Activated CD4-positive, alpha-beta T cell treated with anti-CD3 and anti-CD28 coated beads for 36 hours (primary cell): ENCODE data around the gene SLC33A1. TPM values are rescaled to one million over a fixed set of nuclear protein-coding genes. Genes with fewer than 3 reads are reported as not detected.
A peak's percentile ranks its signal among the peaks of the same experiment; 100 is the strongest.

Experiments used
- ATAC-seq: fragments of 200-7000 bp; cut with Tn5 transposase; one replicate; pipeline ENCODE4 v1.10.0; 2021; ENCODE audit warnings: mild to moderate bottlenecking, moderate library complexity
- CTCF ChIA-PET: fragments of 350-600 bp; sonication (Branson Sonifier 250); formaldehyde crosslinking; loops from one replicate; lab custom pipeline; 2021; ENCODE audit warnings: antibody characterized with exemption; lab: Charles Lee
- POLR2A ChIA-PET: fragments of 350-600 bp; sonication (Branson Sonifier 250); formaldehyde crosslinking; loops from one replicate; lab custom pipeline; 2021; ENCODE audit warnings: antibody characterized with exemption, inconsistent platforms; lab: Charles Lee
- DNase-seq: peaks from one replicate; pipeline ENCODE4 v3.0.0-alpha.2; 2020
- H3K27ac Mint-ChIP-seq: one replicate; pipeline ENCODE4 v1.8.0; 2021; ENCODE audit warnings: mixed read lengths
- H3K27me3 Mint-ChIP-seq: one replicate; pipeline ENCODE4 v1.8.0; 2021; ENCODE audit warnings: mixed read lengths
- H3K36me3 Mint-ChIP-seq: one replicate; pipeline ENCODE4 v1.8.0; 2021; ENCODE audit warnings: low read depth, mixed read lengths
- H3K4me1 Mint-ChIP-seq: one replicate; pipeline ENCODE4 v1.8.0; 2021; ENCODE audit warnings: mixed read lengths
- H3K4me3 Mint-ChIP-seq: one replicate; pipeline ENCODE4 v1.8.0; 2021; ENCODE audit warnings: mild to moderate bottlenecking, moderate library complexity, mixed read lengths
- H3K9me3 Mint-ChIP-seq: one replicate; pipeline ENCODE4 v1.8.0; 2021; ENCODE audit warnings: low read depth, mixed read lengths
- intact Hi-C, 2 experiments: fragments of 100-400 bp; cut with DNase I in 1 of 2; cut with micrococcal nuclease in 1 of 2; formaldehyde crosslinking; loops; one replicate each; pipeline versions ENCODE4 v1.14.2 to v1.15.1; 2022 to 2024; cut with DNase I, micrococcal nuclease
- total RNA-seq, 2 experiments: library from RNA; stranded (reverse); gene quantifications; one replicate each; pipeline ENCODE4 v1.2.3, GENCODE V29; 2021

SLC33A1 gene
- total RNA-seq, 2 experiments from 2014 or later: 19.2 to 19.9 TPM

DNA sequence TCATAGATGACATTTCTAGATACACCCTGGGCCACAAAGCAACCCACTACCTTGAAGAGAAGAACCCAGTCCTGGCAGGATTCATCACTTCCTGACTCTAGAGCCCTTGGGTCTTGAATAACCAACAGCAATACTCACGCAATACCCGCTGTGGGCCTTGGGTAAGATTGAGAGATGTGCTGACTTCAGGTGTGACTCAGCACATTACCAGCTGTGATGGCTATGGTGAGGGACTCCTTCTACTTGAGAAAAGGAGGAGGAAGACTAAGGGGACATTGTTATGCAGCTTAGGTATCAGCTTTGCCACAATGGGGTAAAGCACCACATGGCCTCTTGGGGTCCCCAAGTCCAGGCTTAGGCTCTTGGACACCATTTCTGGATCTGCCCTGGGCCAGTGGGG, 63.0 kb downstream of the SLC33A1 start:
- intact Hi-C loops: no loop called here
- ChIA-PET POLR2A (no interaction called here), CTCF (interaction anchor here (2.4 kb wide), 1 partner anchor 15 kb away, joined by 8 read pairs; the partner anchor contains the start of gene C3orf33)
- H3K4me1 Mint-ChIP-seq: peaks cover 3% of the 10 kb centered on the region
- H3K9me3 Mint-ChIP-seq: peaks cover 12% of the 10 kb centered on the region
- H3K36me3 Mint-ChIP-seq: peaks cover 25% of the 10 kb centered on the region
- no peak overlapping the region for H3K27ac Mint-ChIP-seq
- ATAC-seq (peak; percentile 44), DNase-seq (peak; percentile 23)
- no peaks in the 10 kb centered on the region for H3K27me3 Mint-ChIP-seq
- no peak overlapping the region for H3K4me3 Mint-ChIP-seq

DNA sequence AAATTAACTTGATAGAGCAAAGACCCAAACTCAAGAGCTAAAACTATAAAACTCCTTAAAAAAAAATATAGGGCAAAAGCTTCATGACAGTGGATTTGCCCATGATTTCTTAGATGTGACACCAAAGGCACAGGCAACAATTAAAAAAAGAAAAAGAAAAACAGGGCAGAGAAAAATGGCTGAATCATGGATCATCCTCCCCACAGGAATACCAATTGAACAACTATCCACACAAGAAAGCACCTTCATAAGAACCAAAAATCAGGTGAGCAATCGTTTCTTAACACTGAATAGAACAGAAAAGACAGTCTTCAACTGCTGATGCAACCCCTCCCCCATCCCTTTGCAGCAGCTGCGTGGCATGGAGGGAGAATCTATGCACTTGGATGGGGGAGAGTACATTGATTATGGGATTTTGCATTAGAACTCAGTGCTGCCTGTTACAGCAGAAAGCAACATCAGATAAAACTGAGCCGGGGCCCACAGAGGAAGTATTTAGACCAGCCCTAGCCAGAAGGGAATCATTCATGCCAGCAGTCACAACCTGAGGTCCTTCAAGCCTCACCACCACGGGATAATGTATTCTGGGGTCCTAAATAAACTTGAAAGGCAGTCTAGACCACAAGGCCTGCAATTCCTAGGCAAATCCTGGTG, 63.8 kb downstream of the SLC33A1 start:
- POLR2A ChIA-PET: no interaction called here
- Mint-ChIP-seq H3K4me3 (no peak overlapping the region), H3K4me1 (peaks cover 11% of the 10 kb centered on the region), H3K27me3 (no peaks in the 10 kb centered on the region), H3K9me3 (peaks cover 12% of the 10 kb centered on the region), H3K36me3 (peaks cover 21% of the 10 kb centered on the region), H3K27ac (no peak overlapping the region)
- intact Hi-C loops: no loop called here
- ATAC-seq (no peak), DNase-seq (no peak)
- CTCF ChIA-PET: interaction anchor here (2.4 kb wide), 1 partner anchor 16 kb away, joined by 8 read pairs; the partner anchor contains the start of gene C3orf33

DNA sequence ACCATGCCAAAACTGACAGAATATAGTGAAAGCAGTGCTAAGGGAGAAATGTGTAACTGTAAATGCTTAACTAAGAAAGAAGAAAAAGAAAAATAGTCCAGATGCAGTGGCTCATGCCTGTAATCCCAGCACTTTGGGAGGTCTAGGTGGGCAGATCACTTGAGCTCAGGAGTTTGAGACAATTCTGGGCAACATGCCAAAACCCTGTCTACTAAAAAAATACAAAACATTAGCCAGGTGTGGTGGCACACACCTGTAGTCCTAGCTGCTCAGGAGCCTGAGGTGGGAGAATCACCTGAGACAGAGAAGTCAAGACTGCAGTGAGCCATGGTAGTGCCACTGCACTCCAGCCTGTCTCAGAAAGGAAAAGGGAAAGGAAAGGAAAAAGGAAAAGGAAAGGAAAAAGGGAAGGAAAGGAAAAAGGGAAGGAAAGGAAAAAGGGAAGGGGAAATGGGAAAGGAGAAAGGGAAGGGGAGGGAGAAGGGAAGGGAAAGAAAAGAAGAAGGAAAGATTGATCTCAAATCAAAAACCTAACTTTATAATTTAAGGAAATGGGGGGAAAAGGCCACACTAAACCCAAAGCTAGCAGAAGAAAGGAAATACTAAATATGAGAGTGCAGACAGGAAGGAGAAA, 68.4 kb downstream of the SLC33A1 start:
- H3K27ac Mint-ChIP-seq: no peak overlapping the region
- DNase-seq (no peak), ATAC-seq (no peak)
- POLR2A ChIA-PET: no interaction called here
- peaks cover 6% of the 10 kb centered on the region for H3K9me3 Mint-ChIP-seq
- H3K36me3 Mint-ChIP-seq: peaks cover 24% of the 10 kb centered on the region
- intact Hi-C loops: no loop called here
- peaks cover 12% of the 10 kb centered on the region for H3K4me1 Mint-ChIP-seq
- H3K4me3 Mint-ChIP-seq: no peak overlapping the region
- no peaks in the 10 kb centered on the region for H3K27me3 Mint-ChIP-seq
- CTCF ChIA-PET: interaction anchor here (0.6 to 1.3 kb wide), 3 partner anchors 20 to 151 kb away, joined by 3 to 5 read pairs (median 3); partner anchors contain the start of gene C3orf33

DNA sequence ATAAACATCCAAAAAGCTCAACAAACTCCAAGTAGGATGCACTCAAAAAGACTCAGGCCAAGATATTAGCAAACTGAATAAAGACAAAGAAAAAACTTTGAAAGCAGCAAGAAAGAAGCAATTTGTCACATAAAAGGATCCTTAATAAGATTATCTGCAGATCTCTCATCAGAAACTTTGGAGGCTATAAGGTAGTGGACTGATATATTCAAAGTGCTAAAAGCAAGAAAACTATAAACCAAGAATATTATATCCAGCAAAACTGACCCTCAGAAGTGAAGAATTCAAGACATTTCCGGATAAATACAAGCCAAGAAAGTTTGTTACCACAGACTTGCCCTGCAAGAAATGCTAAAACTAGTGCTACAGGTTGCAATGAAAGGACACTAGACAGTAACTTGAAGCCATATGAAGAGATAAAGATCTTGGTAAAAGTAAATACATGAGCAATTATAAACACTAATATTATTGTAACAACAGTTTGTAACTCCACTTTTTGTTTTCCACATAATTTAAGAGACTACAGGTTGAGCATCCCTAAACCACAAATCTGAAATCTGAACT, 71.8 kb downstream of the SLC33A1 start:
- intact Hi-C loops: no loop called here
- CTCF ChIA-PET: no interaction called here
- POLR2A ChIA-PET: no interaction called here
- no peak for DNase-seq
- H3K27me3 Mint-ChIP-seq: no peaks in the 10 kb centered on the region
- H3K4me3 Mint-ChIP-seq: no peak overlapping the region
- H3K27ac Mint-ChIP-seq: no peak overlapping the region
- ATAC-seq: no peak
- H3K9me3 Mint-ChIP-seq: peaks cover 6% of the 10 kb centered on the region
- H3K4me1 Mint-ChIP-seq: peaks cover 12% of the 10 kb centered on the region
- H3K36me3 Mint-ChIP-seq: peaks cover 30% of the 10 kb centered on the region

DNA sequence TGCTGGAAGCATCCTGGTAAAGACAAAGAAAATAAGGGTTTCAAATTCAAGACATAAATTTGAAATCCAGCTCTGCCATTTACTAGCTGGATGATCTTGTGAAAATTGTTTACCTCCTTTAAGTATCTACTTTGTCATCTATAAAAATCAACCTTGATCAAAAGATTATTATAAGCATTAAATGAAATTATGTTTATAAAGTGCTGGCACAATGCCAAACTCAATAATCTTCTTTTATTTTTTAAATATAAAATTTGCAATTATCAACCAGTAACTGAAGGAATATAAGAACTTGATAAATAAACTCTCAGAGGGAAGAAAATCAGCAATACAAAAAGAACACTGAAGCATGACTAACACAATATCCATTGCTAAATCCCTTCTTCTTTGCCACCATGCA, 73.9 kb downstream of the SLC33A1 start:
- Mint-ChIP-seq H3K27ac (no peak overlapping the region), H3K36me3 (peaks cover 29% of the 10 kb centered on the region), H3K27me3 (no peaks in the 10 kb centered on the region), H3K4me3 (no peak overlapping the region), H3K9me3 (peaks cover 6% of the 10 kb centered on the region), H3K4me1 (no peaks in the 10 kb centered on the region)
- intact Hi-C loops: no loop called here
- ATAC-seq (no peak), DNase-seq (no peak)
- ChIA-PET POLR2A (no interaction called here), CTCF (interaction anchor here (1.2 to 1.4 kb wide), 3 partner anchors 10 to 24 kb away, joined by 3 to 6 read pairs (median 3); no protein-coding TSS in a partner anchor)

DNA sequence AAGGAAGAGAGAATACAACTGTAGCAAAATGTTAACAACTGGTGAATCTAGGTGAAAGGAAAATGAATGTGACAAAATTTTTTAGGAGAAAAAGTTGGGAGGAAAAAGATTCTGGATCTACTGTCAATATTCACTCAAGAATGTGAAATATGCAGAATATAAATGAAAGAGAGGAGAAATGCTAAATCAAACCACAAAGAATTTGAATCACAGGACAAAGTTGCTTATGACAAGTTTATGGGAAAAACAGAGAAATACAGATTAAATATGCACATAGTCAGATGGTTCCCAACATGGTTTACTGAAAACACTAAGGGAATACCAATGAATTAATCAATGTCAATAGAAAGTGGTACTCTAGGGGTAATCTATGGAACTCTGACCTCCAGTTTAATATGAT, 75.8 kb downstream of the SLC33A1 start:
- no peak overlapping the region for H3K4me3 Mint-ChIP-seq
- ChIA-PET CTCF (no interaction called here), POLR2A (no interaction called here)
- ATAC-seq: no peak
- no peaks in the 10 kb centered on the region for H3K4me1 Mint-ChIP-seq
- DNase-seq: no peak
- peaks cover 28% of the 10 kb centered on the region for H3K36me3 Mint-ChIP-seq
- intact Hi-C loops: no loop called here
- H3K9me3 Mint-ChIP-seq: peaks cover 6% of the 10 kb centered on the region
- no peak overlapping the region for H3K27ac Mint-ChIP-seq
- H3K27me3 Mint-ChIP-seq: no peaks in the 10 kb centered on the region

GRCh38 chr3:155772801-155773200, 81.4 kb downstream of the SLC33A1 start:
- no peak overlapping the region for H3K4me3 Mint-ChIP-seq
- intact Hi-C loops: no loop called here
- H3K9me3 Mint-ChIP-seq: no peaks in the 10 kb centered on the region
- H3K36me3 Mint-ChIP-seq: peaks cover 22% of the 10 kb centered on the region
- no peak overlapping the region for H3K27ac Mint-ChIP-seq
- ChIA-PET POLR2A (interaction anchor here (0.6 kb wide), 1 partner anchor 21 kb away, joined by 6 read pairs; no protein-coding TSS in a partner anchor), CTCF (interaction anchor here (0.8 kb wide), 1 partner anchor 1473 kb away, joined by 3 read pairs; no protein-coding TSS in a partner anchor)
- H3K27me3 Mint-ChIP-seq: no peaks in the 10 kb centered on the region
- H3K4me1 Mint-ChIP-seq: no peaks in the 10 kb centered on the region
- ATAC-seq (no peak), DNase-seq (no peak)

- intact Hi-C loops: no loop called here
- no peak overlapping the region for H3K4me3 Mint-ChIP-seq
- no peaks in the 10 kb centered on the region for H3K4me1 Mint-ChIP-seq
- ChIA-PET CTCF (no interaction called here), POLR2A (no interaction called here)
- ATAC-seq (no peak), DNase-seq (no peak)
- no peaks in the 10 kb centered on the region for H3K9me3 Mint-ChIP-seq
- no peaks in the 10 kb centered on the region for H3K27me3 Mint-ChIP-seq
- H3K36me3 Mint-ChIP-seq: peaks cover 18% of the 10 kb centered on the region
- H3K27ac Mint-ChIP-seq: no peak overlapping the region
These were observed 83.1 kb downstream of the SLC33A1 start for GRCh38 chr3:155771126-155771525.

Other genes starting within 250 kb of the SLC33A1 start
- gene PLCH1, start 109.4 kb downstream of the SLC33A1 start, total RNA-seq: under 1 TPM; 0.16 to 0.26 TPM
- 1 to 10 TPM; 1.5 to 1.6 TPM for gene C3orf33, start 48.1 kb downstream of the SLC33A1 start, total RNA-seq
- gene GMPS, start 16.2 kb upstream of the SLC33A1 start, total RNA-seq: 100 to 1,000 TPM; 154 to 161 TPM